Bone marrow (tissue), 2 donors: Measurements from ENCODE around the gene PRKN.

Experiments
- DNase-seq, 2 donors: peaks; one replicate each; lab custom pipeline; 2025; lab: John Stamatoyannopoulos, UW

PRKN gene

DNA sequence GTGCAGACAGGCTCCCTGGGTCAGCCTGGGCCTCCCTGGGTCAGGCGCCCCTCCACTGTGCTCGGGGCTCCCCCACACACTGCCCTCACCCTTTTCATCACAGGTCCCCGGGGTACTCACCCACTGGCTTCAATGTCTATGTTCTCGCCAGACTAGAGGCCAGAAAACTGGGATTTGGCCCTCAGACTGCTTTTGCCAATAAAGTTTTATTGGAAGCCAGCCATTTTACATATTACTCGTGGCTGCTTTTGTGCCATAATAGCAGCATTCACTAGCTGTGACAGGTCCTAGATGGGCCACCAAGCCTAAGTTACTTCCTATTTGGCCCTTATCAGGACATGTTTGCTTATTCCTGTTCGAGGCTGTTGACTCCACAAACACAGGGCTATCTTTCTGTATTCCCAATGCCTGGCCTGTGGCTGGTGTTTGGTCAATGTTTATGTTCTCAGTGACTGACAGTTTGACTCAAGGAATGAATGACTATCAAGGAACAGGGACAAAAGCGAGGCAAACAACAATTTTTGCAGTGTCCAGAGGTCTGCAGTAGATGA, 928.6 kb downstream of the PRKN start:
- no peak for DNase-seq

DNA sequence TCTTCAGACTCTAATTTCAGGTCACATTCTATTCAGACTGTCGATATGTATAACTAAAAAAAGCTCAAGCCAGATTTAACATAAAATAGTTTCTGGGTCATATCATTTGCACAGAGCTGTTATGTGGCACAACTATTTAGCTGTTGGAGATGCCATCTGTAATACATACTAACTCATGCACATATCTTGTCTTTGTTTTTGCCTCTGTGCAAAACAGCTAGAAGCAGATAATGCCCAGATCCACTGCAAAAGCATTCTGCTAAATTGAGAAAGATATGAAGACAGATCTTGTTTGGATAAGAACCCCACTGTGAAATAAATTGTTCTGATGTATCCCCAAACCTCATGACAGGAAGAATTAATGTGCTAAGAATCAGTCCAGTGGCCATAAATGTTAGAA, 930.9 kb downstream of the PRKN start:
- DNase-seq: no peak

DNA sequence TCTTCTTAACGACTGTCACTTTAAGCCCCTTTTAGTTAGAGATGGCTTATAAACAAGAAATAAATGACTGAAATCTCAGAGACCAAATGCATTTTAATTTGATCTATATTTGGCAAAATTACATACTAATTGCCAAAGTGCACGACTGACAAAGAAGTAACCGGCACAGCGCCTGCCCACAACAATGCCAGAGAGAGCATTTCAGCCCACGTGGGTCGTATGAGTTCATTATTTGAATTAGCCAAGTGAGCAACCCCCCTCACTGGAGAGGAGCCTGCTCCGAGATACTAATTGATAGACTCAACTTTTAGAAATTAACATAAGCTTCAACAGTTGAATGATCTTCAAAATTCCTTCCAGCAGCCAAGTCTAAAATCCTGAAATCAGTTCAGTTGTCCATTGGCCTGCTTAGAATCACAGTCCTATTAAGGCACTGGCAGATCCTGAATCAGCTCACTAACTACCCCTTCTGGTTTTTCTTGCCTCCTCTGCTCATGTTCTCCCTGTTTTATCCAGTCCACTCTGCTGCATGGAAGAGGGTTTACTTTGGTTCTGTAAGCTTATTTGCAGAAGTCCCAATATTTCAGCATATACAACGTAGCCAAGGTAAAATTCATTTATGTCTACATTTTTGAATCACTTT, 934.6 kb downstream of the PRKN start:
- DNase-seq: no peak

DNA sequence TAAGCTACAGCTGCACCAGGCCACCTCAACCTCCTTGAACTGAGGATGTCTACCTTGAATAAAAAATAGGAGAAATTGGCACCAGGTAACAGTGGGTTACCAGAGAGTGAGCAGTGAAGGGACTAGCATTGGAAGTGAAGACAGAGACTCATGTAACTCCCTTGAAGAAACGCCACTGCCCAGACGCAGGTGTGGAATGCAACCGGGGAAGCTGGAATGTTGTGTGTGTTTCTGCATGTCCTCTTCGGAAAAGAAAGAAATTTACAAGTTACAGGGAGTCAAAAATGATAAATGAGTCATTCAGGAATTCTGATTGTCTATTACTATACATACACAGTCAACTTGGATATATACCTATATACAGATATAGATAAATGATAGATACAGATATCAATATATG, 939.0 kb downstream of the PRKN start:
- no peak for DNase-seq

DNA sequence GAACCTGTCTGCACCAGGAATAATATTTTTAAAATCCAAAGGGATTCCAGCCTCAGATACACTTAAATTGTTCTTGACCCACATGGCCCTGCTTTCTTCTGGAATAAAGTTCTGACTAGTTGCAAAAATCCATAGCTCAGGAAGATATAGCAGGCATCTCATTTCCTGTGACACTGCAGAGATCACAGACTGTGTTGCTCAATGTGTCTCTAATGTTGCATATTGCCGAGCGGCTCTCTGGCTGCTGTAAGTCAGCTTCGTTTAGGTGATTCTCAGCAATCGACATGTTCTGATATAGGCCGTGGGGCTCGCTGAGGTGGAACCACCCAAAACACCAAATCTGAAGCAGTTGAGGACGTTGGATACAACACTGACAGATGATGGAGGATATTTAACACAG, 955.4 kb downstream of the PRKN start:
- no peak for DNase-seq

DNA sequence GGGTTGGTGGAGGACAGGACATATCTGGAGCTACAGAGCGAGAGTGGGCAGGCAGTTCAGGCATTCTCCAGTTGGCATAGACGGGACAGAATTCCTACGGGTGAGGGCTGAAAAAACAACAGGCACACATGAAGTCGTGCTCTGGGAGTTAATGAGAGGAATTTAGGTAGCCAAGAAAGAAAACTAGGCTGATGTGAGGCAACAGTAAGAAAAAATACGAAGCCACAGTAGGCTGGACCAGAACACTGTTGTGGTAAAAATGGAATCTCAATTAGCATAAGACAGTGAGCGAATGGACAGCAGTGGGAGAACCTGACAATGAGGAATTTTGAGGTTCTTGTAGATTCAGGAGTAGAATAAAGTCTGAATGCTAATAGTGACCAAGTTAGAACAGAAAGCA, 965.6 kb downstream of the PRKN start:
- no peak for DNase-seq

DNA sequence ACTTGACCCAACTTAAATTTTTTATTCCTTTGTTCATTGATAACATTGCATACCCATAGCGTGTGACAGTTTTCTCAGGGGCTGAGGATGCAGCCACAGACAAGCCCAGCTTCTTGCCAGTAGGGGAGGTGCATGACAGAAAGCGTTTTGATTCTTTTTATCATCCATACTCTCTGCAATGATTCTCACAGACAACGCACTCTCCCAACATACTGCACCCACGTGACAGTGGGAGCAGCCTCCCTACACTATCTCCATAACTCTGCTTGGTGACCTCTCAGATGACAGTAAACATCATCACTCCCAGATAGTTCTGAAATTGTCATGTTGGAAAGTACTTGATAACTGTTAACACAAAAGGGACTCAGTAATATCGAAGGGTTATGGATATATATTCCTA, 972.5 kb downstream of the PRKN start:
- DNase-seq: no peak

DNA sequence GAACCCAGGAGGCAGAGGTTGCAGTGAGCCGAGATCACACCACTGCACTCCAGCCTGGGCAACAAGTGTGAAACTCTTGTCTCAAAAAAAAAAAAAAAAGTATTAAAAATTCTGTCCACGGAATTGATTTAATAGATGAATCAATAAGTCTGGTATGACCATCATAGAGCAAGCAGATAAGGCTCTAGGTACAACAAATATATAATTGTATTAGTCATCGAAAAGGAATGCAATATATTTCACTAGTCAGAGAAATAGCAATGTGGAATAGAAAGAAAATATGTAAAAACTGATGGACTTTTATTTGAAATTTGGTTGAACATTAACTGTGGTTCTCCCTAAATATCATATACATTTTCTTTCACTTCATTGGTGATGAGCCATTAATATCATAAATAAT, 976.9 kb downstream of the PRKN start:
- DNase-seq: no peak

DNA sequence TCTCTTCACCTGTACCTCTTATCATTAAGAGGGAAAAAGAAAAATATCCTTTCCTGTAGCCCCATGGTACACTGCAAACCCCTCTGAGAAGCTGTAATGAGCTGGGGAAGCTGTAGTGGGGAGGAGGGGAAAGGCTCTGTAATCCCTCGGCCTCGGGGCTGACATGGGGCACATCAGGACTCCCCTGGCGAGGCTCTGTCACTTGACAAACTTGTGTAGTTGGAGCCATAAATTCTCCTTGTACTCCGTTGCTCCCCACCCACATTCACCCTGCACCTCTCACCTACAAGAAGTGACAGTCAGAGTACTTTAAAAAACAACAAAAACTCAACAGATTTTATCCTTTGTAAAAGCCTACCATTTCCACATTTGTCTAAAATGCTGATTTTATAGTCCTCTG, 978.0 kb downstream of the PRKN start:
- no peak for DNase-seq

DNA sequence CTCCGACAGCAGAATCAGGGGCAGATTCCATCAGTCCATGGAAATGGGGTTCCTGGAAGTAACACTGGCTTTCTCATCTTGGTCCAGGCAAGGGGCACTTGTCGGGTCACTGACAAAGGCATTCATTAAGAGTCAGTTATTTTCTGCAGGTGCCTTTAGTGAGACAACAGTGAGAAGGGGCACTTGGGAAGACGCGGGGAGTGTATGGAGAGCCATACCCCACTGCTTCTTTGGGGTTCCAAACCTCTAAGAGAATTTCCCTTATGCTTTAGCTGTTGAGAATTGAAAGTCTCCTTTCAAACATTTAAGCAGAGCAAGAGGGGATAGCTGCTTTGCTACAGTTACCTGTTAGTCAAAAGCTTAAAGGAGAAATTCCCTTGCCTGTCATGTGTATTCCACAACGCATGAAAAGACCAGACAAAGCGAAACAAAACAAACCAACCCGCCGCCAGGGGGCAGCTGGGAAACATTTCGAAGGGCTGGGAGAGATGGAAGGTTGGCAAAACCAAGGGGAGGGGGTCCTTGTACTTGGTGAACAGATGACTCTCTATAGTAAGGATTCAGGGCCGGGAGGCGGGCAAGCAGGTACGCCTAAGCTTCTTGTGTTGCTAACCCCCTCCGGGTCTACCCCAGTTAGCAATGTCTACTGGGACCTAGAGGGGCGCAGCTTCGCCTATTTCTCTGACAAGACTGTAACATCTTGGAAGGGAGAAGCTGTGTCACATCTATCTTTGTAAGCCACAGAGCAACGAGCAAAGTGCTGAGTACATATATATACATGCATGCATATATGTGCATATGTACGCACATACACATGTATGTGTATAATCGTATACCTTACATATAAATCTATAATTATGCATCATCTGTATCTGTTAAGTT, 978.8 kb downstream of the PRKN start:
- no peak for DNase-seq

DNA sequence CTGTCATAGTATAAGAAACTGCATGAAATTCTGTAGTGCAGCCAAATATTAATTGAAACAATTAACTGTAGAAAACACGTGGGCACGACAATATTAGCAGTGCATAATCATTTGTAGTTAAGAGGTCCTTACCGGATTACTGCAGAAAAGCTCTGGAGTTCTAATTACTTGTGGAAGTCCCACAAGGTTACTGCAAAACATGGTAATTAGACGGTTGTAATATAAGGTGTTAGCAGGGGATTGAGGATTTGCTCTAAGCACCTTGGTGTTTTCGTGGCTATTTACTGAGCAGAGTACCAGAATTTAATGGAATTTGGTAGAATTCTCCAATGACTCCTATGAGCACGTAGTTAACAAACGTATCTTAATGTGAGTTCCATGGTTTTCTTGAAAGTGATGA, 980.1 kb downstream of the PRKN start:
- DNase-seq: no peak

DNA sequence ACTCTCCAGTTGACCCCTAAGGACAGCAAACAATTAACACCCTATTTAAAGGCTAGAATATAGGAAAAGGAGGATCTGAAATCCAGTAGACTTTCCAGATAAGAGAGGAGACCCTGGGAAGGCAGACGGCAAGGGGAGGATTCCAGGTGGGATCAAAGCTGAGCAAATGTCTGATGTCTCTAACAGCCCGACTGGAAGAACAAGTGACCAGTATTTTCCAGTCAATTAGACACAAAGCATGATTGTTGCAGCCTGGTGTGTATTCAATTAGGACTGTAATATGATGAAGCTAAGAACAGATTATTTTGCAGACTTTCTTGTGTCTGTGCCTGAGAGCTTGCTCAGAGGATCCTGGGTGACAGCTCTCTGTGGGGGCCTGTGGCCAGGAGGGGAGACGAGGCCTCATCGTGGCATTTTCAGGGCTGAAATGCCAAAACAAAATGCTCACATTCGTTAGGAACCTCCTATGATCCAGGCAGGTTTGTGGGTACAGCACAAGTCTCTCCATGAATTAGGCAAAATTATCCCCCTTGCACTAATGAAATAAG, 981.9 kb downstream of the PRKN start:
- DNase-seq: no peak

DNA sequence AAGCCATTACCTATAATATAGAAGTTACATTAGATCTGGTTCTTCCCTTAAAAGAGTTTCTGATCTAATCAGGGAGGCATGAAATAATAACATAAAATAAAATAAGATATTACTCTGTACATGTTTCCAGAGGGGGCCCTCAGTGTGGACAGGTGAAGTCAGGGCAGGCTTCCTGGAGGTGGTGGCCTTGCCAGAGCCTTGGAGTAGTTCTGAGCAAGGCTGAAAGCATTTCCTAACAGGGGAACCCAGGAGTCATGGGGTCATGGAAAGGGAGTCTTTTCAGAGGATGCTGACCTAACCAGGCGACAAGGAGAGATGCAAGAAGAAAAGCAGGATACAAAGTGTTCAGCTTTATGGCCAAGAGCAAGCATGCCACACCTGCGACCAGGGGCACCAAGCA, 982.4 kb downstream of the PRKN start:
- DNase-seq: no peak

DNA sequence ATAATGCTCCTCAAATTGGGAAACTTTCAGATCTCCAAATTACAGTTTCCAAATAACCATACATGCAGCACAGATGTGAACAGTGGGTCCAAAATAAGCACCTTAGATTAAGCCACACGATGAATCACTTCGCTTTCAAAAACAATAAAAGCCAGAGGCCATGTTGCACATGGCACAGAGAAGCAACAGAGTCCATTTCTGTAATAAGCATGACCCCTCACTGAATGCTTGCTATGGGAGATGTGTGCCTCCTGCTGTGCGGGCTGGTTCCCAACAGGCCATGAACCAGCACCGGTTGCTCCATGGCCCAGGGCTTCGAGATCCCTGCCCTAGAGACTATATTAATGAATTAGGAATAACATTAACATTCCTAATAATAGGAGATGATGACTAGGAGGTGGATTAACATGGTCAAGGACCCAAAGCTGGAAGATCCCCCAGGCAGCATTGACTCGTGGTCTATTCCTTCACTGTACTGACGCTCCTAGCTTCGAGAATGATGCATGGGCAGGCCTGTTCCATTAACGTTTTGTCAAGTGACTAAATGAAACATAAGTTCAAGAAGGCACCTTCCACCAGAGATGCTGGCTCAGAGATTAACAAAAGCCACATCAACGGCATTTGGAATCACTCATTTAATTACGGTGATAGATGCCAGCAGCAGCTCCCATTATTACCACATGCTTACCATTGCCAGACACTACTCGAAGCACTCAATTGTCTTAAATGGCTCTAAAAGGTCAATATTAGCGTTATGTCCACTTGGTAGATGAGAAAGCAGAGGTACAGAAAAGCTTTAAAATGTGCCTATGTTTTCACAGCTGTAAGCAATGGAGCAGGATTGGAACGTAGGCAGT, 983.1 kb downstream of the PRKN start:
- DNase-seq: no peak

DNA sequence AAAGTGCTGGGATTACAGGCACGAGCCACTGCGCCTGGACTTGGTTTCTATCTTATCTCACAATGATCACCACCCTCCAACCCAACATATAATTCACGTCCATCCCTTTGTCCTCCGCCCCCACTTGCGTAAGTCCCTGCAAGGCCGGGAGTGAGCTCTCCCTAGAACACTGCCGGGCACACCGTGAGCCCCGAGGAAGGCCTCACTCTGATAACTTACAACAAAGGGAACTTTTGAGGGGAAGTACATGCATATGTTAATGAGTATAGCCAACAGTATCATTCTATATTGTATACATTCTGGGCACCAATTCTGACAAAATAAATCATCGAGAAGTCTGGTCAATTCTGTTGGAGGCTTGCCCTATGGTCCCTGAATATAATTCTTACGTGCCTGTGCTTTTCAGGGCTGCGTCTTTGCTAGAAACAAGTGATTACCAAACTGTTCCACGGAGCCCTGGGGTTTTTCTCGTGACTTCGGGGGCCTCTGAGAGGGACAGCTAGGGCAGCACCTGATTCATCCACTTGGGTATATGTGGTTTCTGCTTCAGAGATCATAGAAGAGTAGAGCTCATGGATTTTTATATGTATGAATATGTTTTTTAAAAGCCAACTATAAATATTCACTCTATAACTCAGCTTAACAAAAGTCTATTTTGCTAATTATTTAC, 983.9 kb downstream of the PRKN start:
- DNase-seq: no peak

DNA sequence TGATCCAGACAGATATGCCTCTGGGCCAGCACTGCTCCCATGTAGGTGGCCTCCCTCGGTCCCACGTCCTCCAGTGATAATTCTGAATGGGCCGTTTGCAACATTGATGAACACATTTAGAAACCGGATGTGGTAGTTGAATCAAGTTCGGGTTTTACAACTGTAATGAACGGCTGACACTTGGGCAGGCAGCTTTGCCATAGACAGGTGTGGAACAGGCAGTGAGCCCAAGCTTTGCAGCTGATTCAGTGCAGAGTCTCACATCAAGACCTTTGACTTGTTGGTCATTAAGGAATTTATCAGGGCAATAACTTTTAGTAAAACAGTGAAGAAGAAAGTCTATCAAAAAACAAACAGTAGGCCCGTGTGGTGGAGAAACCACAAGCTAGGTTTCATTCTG, 987.1 kb downstream of the PRKN start:
- DNase-seq: no peak

DNA sequence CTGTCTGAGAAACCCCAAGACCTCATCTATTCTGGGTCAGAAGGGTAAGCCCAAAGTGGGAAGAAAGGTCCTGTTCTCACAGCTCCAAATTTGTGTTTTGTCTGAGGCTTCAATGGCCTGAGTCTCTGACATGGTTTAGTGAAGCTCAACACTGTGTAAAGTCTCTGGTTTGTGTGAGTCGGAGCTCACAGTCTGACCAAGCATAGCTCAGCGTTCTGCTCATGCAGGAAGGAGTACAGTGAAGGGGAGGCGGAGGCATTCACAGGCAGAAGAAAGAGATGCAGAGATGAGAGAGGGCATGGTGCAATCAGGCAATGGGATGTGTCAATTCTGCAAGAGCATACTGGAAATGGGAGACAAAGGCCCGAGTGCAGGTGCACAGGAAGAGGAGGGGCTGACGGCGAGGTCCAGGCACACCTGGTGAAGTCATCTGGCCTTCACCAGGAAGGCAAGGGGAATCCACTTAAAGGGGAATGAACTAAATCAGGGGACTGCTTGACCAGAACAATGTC, 990.7 kb downstream of the PRKN start:
- DNase-seq: no peak

DNA sequence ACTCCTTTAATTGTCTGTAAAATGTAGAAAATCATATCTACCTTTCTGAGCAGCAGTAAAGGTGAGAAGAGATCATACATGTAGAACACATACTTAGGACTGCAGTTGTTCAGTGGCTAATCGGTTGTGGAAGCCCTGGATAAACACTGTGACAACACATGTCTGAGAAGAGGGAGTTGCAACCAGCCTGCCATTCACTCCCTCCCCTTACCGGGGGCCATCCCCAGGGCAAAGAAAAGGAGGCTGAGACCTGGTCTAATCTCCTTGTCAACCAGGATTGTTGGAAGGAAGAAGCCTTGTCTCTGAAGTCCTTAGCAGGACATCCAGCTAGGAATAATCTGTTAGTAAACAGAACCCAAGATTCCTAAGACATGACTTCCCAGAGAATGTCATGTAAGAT, 991.2 kb downstream of the PRKN start:
- DNase-seq: no peak

DNA sequence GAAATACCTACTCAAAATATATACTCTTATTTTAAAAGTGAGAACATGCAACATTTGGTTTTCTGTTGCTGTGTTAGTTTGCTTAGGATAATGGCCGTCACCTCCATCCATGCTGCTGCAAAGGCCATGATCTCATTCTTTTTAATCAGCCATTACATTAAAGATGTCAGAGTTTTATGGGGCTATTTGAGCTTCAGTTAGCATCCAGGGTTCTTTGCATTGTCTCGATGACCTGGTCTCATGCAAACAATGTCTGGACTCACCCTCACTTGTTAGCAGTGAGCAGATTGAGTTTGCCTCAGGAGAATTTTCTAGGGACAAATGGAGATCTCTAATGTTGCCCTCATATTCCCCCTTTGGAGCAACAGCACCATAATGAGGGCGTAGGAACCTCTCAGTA, 995.0 kb downstream of the PRKN start:
- no peak for DNase-seq

DNA sequence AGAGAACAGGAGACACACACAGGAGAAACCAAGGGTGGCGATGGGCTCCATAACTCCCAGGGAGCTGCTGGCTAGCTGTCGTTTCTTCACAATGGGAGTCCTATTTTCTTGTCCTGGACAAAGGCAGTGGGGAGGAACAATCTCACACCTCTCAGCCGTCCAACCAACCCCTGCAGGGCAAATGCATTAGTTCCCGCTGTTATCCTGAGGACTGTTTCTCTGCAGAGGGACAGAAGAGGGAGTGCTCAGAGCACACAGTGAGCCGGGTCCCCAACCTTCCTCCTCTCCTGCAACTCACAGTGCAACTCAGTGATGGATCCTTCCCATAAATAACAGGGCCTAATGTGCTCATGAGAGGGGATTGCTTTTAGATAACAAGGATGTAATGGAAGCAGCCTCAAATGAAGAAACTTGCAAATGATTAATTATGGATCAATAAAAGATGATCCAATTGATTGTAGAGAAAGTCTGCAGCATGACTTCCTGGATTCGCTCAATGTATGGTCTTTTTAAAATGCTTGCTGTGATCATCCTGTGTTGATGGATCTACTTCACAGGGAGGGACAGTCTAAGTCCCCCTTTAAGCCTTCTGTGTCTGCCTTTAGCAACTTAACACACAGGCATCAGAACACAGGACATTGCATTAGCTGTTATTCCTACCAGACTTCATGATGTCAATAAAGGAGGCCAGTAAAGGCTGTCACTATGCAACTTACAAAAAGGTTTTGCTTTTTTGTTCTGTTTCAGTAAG, 1000.3 kb downstream of the PRKN start:
- DNase-seq: no peak

DNA sequence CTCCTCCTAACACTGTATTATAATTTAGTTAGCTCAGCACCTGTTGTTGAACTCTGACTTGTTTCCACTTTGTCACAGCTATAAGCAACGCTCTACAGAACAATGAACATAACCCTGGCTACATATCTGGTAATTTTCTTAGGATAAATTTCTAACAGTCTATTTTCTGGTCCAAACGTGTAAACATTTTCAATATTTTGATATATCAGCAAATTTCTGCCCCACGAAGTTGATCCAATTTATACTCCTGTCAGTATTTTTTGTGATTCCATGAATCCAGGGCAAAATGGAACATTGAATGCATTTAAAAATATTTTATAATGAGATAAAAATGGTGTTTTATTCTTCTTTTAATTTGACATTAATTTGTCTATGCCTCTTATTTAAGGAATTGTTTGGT, 1005.2 kb downstream of the PRKN start:
- DNase-seq: no peak
